Fibroblast of pulmonary artery (primary cell): ENCODE results near the gene OGT.
"Not testable (repeated sequence)": the region's sequence is repeated elsewhere in the genome, so short reads cannot be mapped to it uniquely, and the experiment has no call there.

Experiments
- DNase-seq: peaks from one replicate; pipeline ENCODE4 v3.0.0-alpha.2; 2010; ENCODE audit warnings: low read depth
- H3K4me3 ChIP-seq: replicated peaks from 2 replicates; pipeline ENCODE4 v1.5.1; 2011; ENCODE audit warnings: low read depth, mild to moderate bottlenecking, control low read depth, low read length, moderate library complexity
- CTCF ChIP-seq: IDR thresholded peaks from 2 replicates; pipeline ENCODE4 v1.5.1; 2011; ENCODE audit warnings: mild to moderate bottlenecking, control low read depth, low read length, inconsistent platforms; ENCODE audit errors: missing control alignments

OGT gene

GRCh38 chrX:71532753-71533425 lies at the start of gene OGT:
TSS of gene OGT (plus strand) at chrX:71533104. CDS start at chrX:71533300, 196 bp downstream.
- TF ChIP-seq CTCF: no peak
- peak; percentile 98 for DNase-seq
- H3K4me3 ChIP-seq: peak within 1 kb of the TSS; percentile 95

GRCh38 chrX:71487814-71488213 lies 45.1 kb upstream of the OGT start:
- TF ChIP-seq CTCF: no peak

GRCh38 chrX:71489540-71489939 lies 43.4 kb upstream of the OGT start:
- no peak for DNase-seq
- H3K4me3 ChIP-seq: no peak overlapping the region
- no peak for TF ChIP-seq CTCF

More at GRCh38 chrX:71487814-71488213, 45.1 kb upstream of the OGT start:
- DNase-seq: no peak
- H3K4me3 ChIP-seq: no peak overlapping the region

- DNase-seq: peak; percentile 30
- TF ChIP-seq CTCF: no peak
- peak overlapping the region; percentile 55 for H3K4me3 ChIP-seq
Measured at GRCh38 chrX:71492231-71493065, 40.5 kb upstream of the OGT start.

GRCh38 chrX:71493111-71493613 lies 39.7 kb upstream of the OGT start:
- H3K4me3 ChIP-seq: peak overlapping the region; percentile 55
- no peak for TF ChIP-seq CTCF
- DNase-seq: peak; percentile 21

GRCh38 chrX:71495979-71496378 lies 36.9 kb upstream of the OGT start:
- not testable (repeated sequence) for DNase-seq, H3K4me3 ChIP-seq

- no peak overlapping the region for H3K4me3 ChIP-seq
- no peak for DNase-seq
- no peak for TF ChIP-seq CTCF
Measured at GRCh38 chrX:71496476-71496875, 36.4 kb upstream of the OGT start.

GRCh38 chrX:71502080-71502479 lies 30.8 kb upstream of the OGT start:
- DNase-seq, H3K4me3 ChIP-seq: not testable (repeated sequence)
